ENCODE measurements around the gene PDZD7. TPM values are rescaled to one million over a fixed set of nuclear protein-coding genes. Genes with fewer than 3 reads are reported as not detected.

PDZD7 gene
- total RNA-seq, 1 donor from 2014 or later, result 1.6 TPM

GRCh38 chr10:101053516-101053915 is 22.6 kb upstream of the PDZD7 start:
- Histone ChIP-seq H3K9me3 (no peaks in the 10 kb centered on the region), H3K4me1 (peaks cover 9% of the 10 kb centered on the region), H3K27ac (no peak overlapping the region), H3K36me3 (no peaks in the 10 kb centered on the region), H3K27me3 (peaks cover 29% of the 10 kb centered on the region), H3K4me3 (no peak overlapping the region)
- ATAC-seq (no peak), DNase-seq (no peak)
- TF ChIP-seq CTCF (IDR thresholded peaks at IDR 0.05), result no peak
- intact Hi-C loops (cut with DNase I), result no loop called here

DNA sequence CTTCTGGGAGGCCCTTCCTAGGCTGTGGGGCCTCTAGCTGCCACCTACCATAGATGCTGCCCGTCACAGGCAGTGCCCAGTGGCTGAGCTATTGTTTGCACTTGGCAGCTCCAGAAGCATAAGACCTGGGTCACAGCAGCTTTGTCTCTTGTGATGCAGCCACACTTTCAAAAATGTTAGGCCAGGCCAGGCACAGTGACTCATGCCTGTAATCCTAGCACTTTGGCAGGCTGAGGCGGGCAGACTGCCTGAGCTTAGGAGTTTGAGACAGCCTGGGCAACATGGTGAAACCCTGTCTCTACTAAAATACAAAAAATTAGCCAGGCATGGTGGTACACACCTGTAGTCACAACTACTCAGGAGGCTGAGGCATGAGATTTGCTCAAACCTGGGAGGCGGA is 21.4 kb upstream of the PDZD7 start:
- DNase-seq (peak; percentile 27), ATAC-seq (no peak)
- intact Hi-C loops (cut with DNase I), result no loop called here
- Histone ChIP-seq H3K9me3 (no peaks in the 10 kb centered on the region), H3K27me3 (peaks cover 41% of the 10 kb centered on the region), H3K4me1 (peaks cover 9% of the 10 kb centered on the region), H3K36me3 (no peaks in the 10 kb centered on the region), H3K4me3 (no peak overlapping the region), H3K27ac (no peak overlapping the region)
- no peak for TF ChIP-seq CTCF (IDR thresholded peaks at IDR 0.05)

DNA sequence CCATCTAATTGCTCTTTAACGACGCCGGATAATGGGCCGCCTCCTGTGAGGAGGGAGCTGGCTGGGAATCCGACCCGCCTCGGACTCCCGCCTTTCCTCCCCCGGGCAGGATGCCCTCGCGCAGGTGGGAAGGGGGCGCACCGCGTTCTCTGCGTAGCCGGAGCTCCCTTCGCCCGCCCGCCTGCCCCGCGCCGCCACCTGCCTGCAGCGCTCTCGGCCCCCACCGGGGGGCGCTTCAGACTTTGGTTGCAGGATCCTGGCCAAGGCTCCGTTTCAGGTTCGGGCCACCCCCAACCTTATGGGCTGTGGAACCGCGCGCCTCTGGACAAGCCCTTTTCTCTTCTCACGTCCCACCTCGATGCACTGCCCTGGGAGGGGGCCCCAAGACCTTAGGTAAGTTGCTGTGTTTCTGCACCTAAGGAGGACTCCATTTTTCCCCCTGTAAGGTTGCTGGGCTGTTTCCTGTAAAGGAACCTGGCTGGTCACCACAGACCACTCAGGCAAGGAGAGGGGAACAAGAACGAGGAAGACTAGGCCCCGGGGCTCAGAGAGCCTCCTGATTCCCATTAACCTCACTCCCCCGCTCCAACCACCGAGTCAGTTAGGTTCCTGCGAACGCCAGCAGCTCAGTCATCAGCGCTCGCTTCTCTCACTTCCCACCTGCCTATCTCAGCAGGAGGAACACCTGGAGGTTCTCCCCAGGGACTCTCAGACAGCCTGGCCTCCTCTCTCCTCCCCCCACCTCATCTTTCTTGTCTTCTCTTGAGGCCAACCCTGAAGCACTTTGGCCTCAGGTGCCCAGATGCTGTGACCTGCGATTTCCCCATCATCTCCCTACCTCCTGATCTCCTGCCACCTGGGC is 19.5 kb upstream of the PDZD7 start:
- intact Hi-C loops (cut with DNase I), result no loop called here
- TF ChIP-seq CTCF (IDR thresholded peaks at IDR 0.05), result peak; percentile 77
- no peak overlapping the region for H3K4me3 ChIP-seq
- peaks cover 9% of the 10 kb centered on the region for H3K4me1 ChIP-seq
- peak; percentile 86 for DNase-seq
- H3K36me3 ChIP-seq, result no peaks in the 10 kb centered on the region
- no peaks in the 10 kb centered on the region for H3K9me3 ChIP-seq
- peak; percentile 90 for ATAC-seq
- H3K27ac ChIP-seq, result no peak overlapping the region
- H3K27me3 ChIP-seq, result peaks cover 51% of the 10 kb centered on the region

DNA sequence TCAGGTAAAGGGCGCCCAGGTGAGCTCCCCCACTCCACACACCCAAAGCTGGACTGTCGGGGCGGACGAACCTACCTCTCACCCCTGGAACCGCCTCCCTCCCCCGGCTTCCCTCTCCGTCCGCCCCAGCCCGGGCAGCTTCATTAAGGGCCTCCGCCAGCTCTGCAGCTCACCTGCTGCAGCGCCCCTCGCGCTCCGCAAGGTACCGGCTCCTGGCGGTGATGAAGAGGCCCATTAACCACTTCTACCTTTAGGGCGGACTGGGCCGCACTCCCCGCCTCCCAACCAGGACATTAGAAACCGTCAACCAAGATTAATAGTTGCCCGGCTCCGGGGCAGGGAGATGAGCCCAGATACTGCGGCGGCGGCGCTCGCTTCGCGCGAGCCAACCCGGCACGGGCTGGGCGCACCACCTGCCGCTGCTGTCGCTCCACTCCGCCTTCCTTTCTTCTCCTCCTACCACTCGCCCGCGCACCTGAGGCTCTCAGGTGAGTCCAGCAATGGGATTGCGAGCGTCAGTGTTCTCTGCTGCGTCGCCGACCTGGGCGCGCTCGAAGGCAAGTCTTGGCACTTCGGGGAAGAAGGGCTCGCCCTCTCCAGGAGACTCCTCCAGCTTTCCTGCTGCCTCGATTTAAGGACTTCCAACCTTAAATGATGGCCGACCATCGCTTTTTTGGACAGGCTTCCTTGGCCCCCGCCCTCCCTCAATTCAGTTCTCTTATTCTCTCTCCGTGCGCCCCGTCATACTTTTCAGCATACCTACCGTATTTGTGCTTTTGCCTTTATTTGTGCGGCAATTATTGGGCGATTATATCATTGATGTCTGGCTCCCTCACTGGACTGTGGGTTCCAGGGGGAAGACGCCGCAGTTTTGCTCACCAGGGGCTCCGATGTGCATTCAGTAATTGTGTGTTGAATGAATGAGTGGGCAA is 17.3 kb upstream of the PDZD7 start:
- DNase-seq, result no peak
- no peak for ATAC-seq
- intact Hi-C loops (cut with DNase I), result no loop called here
- Histone ChIP-seq H3K36me3 (no peaks in the 10 kb centered on the region), H3K27me3 (peaks cover 51% of the 10 kb centered on the region), H3K4me3 (no peak overlapping the region), H3K27ac (no peak overlapping the region), H3K9me3 (no peaks in the 10 kb centered on the region), H3K4me1 (peaks cover 15% of the 10 kb centered on the region)
- TF ChIP-seq CTCF (IDR thresholded peaks at IDR 0.05), result no peak

GRCh38 chr10:101047268-101047667 is 16.3 kb upstream of the PDZD7 start:
- Histone ChIP-seq H3K36me3 (no peaks in the 10 kb centered on the region), H3K9me3 (no peaks in the 10 kb centered on the region), H3K4me3 (no peak overlapping the region), H3K27me3 (peaks cover 51% of the 10 kb centered on the region), H3K4me1 (peaks cover 22% of the 10 kb centered on the region), H3K27ac (no peak overlapping the region)
- no peak for DNase-seq
- intact Hi-C loops (cut with DNase I), result no loop called here
- no peak for ATAC-seq
- TF ChIP-seq CTCF (IDR thresholded peaks at IDR 0.05), result no peak
